ENCODE data around the gene MTO1. TPM values are rescaled to one million over a fixed set of nuclear protein-coding genes. Genes with fewer than 3 reads are reported as not detected.
"Not testable (repeated sequence)": the region's sequence is repeated elsewhere in the genome, so short reads cannot be mapped to it uniquely, and the experiment has no call there.

MTO1 gene
- total and polyA plus RNA-seq, 8 donors: 18.9 to 40.7 (median 33.4) TPM

- no peak for ATAC-seq
- no peak overlapping the region for H3K27ac ChIP-seq
- intact Hi-C loops (cut with DNase I): no loop called here
- H3K27me3 ChIP-seq: no peaks in the 10 kb centered on the region
- no peaks in the 10 kb centered on the region for H3K36me3 ChIP-seq
- no peak for DNase-seq
- peaks cover 0 to 2% of the 10 kb centered on the region in 2 donors for H3K4me1 ChIP-seq
- H3K4me3 ChIP-seq: no peak overlapping the region
- no peak for TF ChIP-seq CTCF (IDR thresholded peaks at IDR 0.05)
- H3K9me3 ChIP-seq: no peaks in the 10 kb centered on the region
Observed at GRCh38 chr6:73537677-73538076, 76.1 kb downstream of the MTO1 start.

- TF ChIP-seq CTCF (IDR thresholded peaks at IDR 0.05): no peak
- Histone ChIP-seq H3K27me3 (no peaks in the 10 kb centered on the region), H3K27ac (no peak overlapping the region), H3K9me3 (no peaks in the 10 kb centered on the region), H3K4me1 (peaks cover 0 to 2% of the 10 kb centered on the region in 2 donors), H3K4me3 (no peak overlapping the region), H3K36me3 (no peaks in the 10 kb centered on the region)
- intact Hi-C loops (cut with DNase I): no loop called here
- DNase-seq (no peak), ATAC-seq (no peak)
Observed at GRCh38 chr6:73538116-73538779, 76.7 kb downstream of the MTO1 start.

- intact Hi-C loops (cut with DNase I); H3K4me3 ChIP-seq; H3K9me3 ChIP-seq; H3K27ac ChIP-seq; DNase-seq; H3K36me3 ChIP-seq; H3K4me1 ChIP-seq; ATAC-seq; H3K27me3 ChIP-seq: not testable (repeated sequence)
Observed at GRCh38 chr6:73542481-73542880, 80.9 kb downstream of the MTO1 start.

- DNase-seq (no peak), ATAC-seq (no peak)
- no peaks in the 10 kb centered on the region for H3K27me3 ChIP-seq
- no peak overlapping the region for H3K4me3 ChIP-seq
- intact Hi-C loops (cut with DNase I): no loop called here
- H3K36me3 ChIP-seq: no peaks in the 10 kb centered on the region
- H3K27ac ChIP-seq: no peak overlapping the region
- H3K9me3 ChIP-seq: no peaks in the 10 kb centered on the region
- H3K4me1 ChIP-seq: no peaks in the 10 kb centered on the region
- no peak for TF ChIP-seq CTCF (IDR thresholded peaks at IDR 0.05)
Observed at GRCh38 chr6:73542891-73543290, 81.4 kb downstream of the MTO1 start.

GRCh38 chr6:73547036-73547435 is 85.5 kb downstream of the MTO1 start:
- H3K27me3 ChIP-seq: no peaks in the 10 kb centered on the region
- ATAC-seq (no peak), DNase-seq (no peak)
- no peak overlapping the region for H3K4me3 ChIP-seq
- H3K27ac ChIP-seq: no peak overlapping the region
- no peaks in the 10 kb centered on the region for H3K4me1 ChIP-seq
- TF ChIP-seq CTCF (IDR thresholded peaks at IDR 0.05): no peak
- intact Hi-C loops (cut with DNase I): no loop called here
- no peaks in the 10 kb centered on the region for H3K9me3 ChIP-seq
- H3K36me3 ChIP-seq: no peaks in the 10 kb centered on the region
